GM12891 (cell line): Measurements from ENCODE around the gene CYYR1.

Source experiments
- POLR2A ChIP-seq: IDR thresholded peaks from 2 replicates; pipeline ENCODE4 v1.6.1; 2011; ENCODE audit warnings: low read depth, low read length, control low read depth
- POLR2AphosphoS5 ChIP-seq: IDR thresholded peaks from 2 replicates; pipeline ENCODE4 v1.6.1; 2011; ENCODE audit warnings: low read depth, low read length, control low read depth
- SPI1 ChIP-seq: IDR thresholded peaks from 2 replicates; pipeline ENCODE4 v1.6.1; 2011; ENCODE audit warnings: low read depth, low read length, control low read depth
- TAF1 ChIP-seq: IDR thresholded peaks from 2 replicates; pipeline ENCODE4 v1.6.1; 2011; ENCODE audit warnings: low read depth, low read length, control low read depth

GRCh38 chr21:26595971-26596370 is 22.9 kb upstream of the CYYR1 start:
- no peak for TF ChIP-seq POLR2AphosphoS5
- TF ChIP-seq POLR2A = no peak
- TF ChIP-seq SPI1 = no peak
- TF ChIP-seq TAF1 = no peak
